HG03521 (cell line): ENCODE measurements around the gene RASD1.

Source experiments
- ATAC-seq: cut with Tn5 transposase; IDR thresholded peaks from one replicate; pipeline ENCODE4 v1.9.1; 2021; ENCODE audit warnings: mild to moderate bottlenecking, moderate library complexity; ENCODE audit not compliant: unreplicated experiment

The RASD1 gene

GRCh38 chr17:17527956-17528500 is 31.8 kb upstream of the RASD1 start:
- no peak for ATAC-seq

GRCh38 chr17:17527534-17527933 is 31.3 kb upstream of the RASD1 start:
- ATAC-seq = no peak

GRCh38 chr17:17526369-17526768 is 30.2 kb upstream of the RASD1 start:
- no peak for ATAC-seq

- ATAC-seq = no peak
These were observed 29.8 kb upstream of the RASD1 start for GRCh38 chr17:17525956-17526355.

GRCh38 chr17:17525311-17525710 is 29.1 kb upstream of the RASD1 start:
- ATAC-seq = no peak

- no peak for ATAC-seq
These were observed 27.7 kb upstream of the RASD1 start for GRCh38 chr17:17523731-17524490.

- no peak for ATAC-seq
These were observed 27.0 kb upstream of the RASD1 start for GRCh38 chr17:17523001-17523730.

GRCh38 chr17:17520599-17521232 is 24.5 kb upstream of the RASD1 start:
- no peak for ATAC-seq

GRCh38 chr17:17519886-17520285 is 23.7 kb upstream of the RASD1 start:
- no peak for ATAC-seq

- no peak for ATAC-seq
These were observed 22.8 kb upstream of the RASD1 start for GRCh38 chr17:17518951-17519350.

GRCh38 chr17:17518014-17518413 is 21.8 kb upstream of the RASD1 start:
- no peak for ATAC-seq

GRCh38 chr17:17516941-17517720 is 20.9 kb upstream of the RASD1 start:
- no peak for ATAC-seq

- no peak for ATAC-seq
These were observed 20.0 kb upstream of the RASD1 start for GRCh38 chr17:17515934-17516930.

GRCh38 chr17:17514993-17515933 is 19.1 kb upstream of the RASD1 start:
- ATAC-seq = no peak

GRCh38 chr17:17514361-17514992 is 18.3 kb upstream of the RASD1 start:
- no peak for ATAC-seq

- ATAC-seq = no peak
These were observed 17.4 kb upstream of the RASD1 start for GRCh38 chr17:17513626-17514025.

- ATAC-seq = no peak
These were observed 16.7 kb upstream of the RASD1 start for GRCh38 chr17:17512866-17513265.
